ENCODE measurements around the gene BARHL1.
A peak's percentile ranks its signal among the peaks of the same experiment; 100 is the strongest.
"Not testable (repeated sequence)": the region's sequence is repeated elsewhere in the genome, so short reads cannot be mapped to it uniquely, and the experiment has no call there.

The BARHL1 gene

DNA sequence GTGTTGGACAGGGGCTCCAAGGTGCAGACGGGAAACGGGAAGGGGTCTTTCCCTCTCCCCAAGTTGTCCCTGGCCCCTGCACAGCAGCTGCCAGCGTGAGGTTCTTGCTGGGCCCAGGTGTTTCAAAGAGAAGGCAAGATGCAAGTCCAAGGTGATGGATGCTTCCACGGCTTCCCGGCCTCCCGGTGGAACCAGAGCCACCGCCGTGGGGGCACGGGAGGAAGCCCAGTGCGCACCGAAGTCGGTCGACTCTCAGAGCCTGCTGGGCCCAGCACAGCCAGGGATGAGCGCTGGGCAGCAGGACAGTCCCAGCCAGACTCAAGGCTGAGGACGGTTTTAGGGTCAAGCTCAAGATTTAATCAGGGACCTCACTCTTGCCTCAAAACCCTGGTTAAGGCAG lies 25.2 kb upstream of the BARHL1 start:
- no peak for DNase-seq

DNA sequence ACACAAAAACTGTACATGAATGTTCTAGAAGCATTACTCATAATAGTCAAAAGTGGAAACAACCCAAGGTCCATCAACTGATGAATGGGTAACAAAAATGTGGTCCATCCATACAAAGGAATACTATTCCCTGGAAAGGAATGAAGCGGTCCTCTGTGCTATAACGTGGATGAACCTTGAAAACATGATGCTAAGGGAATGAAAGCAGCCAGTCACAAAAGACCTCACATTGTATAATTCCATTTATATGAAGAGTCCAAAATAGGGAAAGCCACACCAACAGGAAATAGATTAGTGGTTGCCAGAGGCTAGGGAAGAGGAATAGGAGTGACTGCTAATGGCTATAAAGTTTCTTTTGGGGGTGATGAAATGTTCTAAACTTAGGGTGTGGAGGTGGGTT lies 22.7 kb upstream of the BARHL1 start:
- DNase-seq = no peak

DNA sequence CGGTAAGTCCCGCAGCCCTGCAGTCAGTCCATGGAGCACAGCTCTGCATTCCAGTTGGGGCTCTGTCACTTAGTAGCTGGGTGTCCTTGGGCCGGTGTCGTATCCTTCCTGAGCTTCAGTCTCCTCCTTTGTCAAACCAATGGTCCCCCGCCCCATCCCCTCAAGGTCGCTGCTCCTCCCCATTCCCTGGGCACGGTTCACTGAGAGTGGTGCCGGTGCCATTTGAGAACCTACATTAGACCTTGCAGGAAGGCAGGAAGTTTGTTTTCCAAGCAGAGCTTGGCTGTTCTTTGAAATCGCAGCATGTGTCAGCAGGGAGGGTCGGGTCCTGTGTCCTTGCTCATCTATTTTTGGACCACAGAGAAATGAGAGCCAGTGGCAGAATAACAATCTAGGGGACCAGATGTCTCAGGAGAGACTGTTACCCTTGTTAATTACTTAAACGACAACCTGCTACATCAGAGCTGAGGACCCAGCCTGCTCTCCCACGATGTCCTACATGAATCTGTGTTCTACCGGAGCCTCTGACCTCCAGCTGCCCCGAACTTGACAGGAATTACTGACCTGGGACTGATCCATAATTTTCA lies 21.7 kb upstream of the BARHL1 start:
- DNase-seq = no peak

- no peak for DNase-seq
Measured at GRCh38 chr9:132562306-132562573, 20.2 kb upstream of the BARHL1 start.

GRCh38 chr9:132564526-132564925 lies 17.9 kb upstream of the BARHL1 start:
- no peak for DNase-seq

DNA sequence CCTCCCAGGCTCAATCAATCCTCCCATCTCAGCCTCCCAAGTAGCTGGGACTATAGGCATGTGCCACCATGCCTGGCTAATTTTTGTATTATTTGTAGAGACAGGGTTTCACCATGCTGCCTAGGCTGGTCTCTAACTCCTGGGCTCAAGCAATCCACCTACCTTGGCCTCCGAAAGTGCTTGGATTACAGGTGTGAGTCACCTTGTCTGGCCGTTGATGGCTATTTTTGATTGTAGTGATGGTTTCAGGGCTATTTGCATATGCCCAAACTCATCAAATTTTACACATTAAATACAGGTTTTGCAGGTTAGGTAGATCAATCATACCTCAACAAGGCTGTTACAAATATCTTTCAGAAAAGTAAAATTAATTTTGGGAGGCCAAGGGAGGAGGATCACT lies 13.6 kb upstream of the BARHL1 start:
- not testable (repeated sequence) for DNase-seq

GRCh38 chr9:132571806-132572600 lies 10.4 kb upstream of the BARHL1 start:
- no peak for DNase-seq

- no peak for DNase-seq
Measured at GRCh38 chr9:132572921-132573320, 9.5 kb upstream of the BARHL1 start.

DNA sequence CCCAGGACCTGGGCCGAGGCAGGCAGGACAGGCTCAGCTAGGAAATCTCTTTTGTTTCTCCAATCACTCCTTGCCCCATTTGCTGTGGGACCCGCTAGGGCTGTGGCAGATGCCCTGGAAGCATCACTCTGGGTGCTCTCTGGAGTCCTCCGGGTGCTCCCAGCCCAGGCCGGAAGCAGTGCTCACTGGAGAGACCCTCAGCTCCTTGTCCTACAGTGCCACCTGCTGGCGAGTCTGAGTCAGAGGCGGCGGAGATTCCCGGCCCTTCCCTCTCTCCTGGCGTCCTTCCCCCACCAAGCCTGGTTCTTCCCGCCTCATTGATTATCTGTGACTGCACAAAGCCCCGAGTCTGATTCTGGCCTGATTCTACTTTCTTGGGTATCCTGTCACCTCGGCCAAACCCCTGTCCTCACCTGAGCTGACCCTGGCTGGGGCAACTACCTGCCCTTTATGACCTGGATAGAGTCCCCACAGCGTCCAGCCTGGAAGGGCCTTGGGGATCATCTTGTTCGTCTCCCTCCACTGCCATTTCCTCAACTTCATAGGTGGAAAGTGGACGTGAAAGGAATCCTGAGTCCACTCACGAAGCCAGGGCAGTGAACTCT lies 7.3 kb upstream of the BARHL1 start:
- DNase-seq = peak; percentile 20 to 60

DNA sequence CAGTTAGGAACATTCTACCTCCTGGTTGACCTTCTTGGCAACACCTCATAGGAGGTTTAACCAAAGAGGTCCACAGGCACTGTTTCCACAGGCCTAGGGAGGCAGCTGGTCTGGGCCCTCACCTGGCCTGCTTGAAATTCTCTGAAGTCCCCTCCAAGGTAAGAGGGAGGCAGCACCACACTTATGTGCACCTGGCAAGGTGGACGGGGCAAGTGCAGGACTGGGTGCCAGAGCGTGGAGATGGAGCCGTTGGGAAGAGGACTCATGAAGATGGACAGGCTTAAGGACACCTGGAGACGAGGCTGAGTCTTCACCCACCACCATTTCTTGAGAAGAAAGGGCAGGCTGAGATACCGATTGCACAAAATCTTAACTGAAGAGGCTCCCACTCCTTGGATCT lies 6.6 kb upstream of the BARHL1 start:
- DNase-seq = no peak

- DNase-seq = no peak
Measured at GRCh38 chr9:132577119-132577518, 5.3 kb upstream of the BARHL1 start.

DNA sequence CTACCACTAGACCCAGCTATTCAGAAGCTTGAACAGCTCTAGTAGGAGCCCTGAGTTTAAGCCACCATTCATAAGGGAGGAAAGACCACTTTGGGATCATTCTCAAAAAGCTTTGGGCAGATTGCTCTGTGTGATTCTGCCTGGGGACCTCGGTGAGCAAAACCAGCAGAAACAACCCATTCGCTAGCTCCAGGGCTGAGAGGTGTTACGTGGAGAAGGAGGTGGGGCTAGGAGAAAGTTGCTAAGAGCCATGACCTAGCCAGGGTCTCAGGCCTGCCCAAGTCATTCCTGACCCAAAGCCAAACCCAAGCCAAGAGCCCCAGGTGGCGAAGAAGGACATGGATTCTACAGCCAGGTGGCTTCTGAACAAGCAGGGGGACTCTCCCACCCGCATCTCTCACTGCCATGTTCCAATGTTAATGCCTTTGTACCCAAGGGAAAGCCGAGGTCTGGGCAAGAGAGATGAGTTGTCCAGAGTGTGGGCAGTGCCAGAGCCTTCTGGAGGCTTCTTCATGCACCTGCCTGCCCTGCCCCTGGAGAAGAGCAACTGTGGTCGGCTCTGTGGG lies 4.0 kb upstream of the BARHL1 start:
- no peak for DNase-seq

- no peak for DNase-seq
Measured at GRCh38 chr9:132579427-132579798, 3.0 kb upstream of the BARHL1 start.

- no peak for DNase-seq
Measured at GRCh38 chr9:132582786-132583583, 579 bp downstream of the BARHL1 start.

GRCh38 chr9:132583584-132584304 lies 1.3 kb downstream of the BARHL1 start:
- no peak for DNase-seq

DNA sequence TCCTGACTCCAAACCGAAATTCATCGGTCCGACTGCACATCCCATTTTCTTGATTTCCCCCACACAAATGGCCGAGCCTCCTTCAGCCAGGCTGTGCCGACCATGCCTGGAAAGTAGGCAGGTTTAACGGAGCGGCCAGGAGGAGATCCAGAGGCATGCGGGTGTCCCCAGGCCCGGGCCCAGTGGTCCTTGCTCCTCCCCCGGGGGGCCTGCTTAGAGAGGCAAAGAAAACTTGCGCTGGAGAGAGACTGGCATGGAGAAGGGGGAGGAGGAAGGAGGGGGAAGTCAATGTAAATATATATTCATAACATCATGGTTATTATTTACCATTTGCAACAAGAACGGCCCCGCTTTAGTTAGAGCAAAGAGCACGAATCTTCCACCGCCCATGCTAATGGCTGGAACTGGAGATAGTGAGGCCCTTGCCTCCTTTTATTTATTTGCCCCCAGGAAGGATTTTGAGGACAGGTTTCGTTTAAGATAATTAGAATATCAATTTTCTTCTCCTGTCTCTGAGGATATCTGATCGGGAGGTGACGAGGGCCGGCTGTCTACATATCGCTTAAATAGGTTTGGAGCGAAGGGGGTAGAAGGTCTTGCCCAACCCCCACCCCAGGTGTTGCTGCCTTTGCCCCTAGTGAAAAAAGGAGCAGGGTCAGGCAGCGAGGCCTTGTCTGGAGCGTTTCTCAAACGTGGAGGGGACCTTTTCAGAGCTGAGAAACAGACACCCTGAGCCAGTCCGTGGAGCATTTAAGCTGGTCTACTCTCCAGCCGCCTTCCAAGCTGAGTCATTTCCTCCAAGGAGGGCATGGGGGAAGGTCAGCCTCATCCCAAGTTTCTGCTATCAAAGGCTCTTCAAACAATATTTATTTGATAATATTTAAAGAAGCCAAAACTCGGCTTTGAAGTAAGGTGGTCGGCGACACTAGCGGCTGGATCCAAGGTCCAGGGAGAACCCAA lies 2.5 kb downstream of the BARHL1 start:
- no peak for DNase-seq

DNA sequence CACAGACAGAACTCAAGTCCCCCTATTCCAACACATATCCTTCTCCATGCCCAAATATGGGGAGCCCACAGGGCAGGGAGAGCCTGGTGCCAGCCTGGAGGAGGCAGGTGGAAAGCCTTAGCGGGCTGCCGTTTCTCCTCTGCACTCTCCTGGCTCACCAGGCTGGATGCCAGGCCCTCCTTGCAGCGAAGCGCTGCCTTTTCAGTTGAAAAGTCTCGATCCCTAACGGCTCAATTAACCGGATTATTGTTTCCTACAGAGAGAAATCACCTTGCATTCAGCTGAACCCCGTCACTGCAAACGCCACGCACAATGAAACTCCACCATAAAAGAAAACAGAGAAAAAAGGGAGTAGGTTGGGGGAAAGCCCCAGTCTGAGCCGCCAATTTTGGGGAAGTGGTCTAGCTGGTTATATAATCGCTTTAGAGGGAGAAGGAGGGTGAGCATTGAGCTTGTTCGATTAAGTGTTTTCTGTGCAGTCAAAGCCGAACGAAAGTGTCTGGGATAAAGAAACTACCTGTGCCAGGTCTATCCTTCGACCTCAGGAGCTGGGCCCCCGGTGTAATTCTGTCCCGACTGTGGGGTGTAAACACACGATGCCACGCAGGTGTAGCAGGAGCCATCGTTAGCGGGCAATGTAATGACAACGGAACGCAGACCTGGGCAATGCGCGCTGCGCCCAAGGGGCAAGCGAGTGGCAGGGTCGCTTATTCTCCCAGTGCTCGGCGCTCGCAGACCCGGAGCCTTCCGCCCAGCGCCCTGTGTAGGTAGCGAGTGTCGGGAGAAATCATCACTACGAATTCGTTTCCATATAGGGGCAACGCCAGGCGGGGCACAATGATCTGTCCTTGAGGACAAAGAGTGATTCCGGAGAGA lies 3.8 kb downstream of the BARHL1 start:
- no peak for DNase-seq

GRCh38 chr9:132586830-132587591 lies 4.6 kb downstream of the BARHL1 start:
- DNase-seq = no peak

GRCh38 chr9:132587592-132587955 lies 5.2 kb downstream of the BARHL1 start:
- DNase-seq = no peak

GRCh38 chr9:132588098-132588497 lies 5.7 kb downstream of the BARHL1 start:
- DNase-seq = no peak
